T-helper 17 cell (primary cell): ENCODE data around the gene C19orf33. TPM values are rescaled to one million over a fixed set of nuclear protein-coding genes. Genes with fewer than 3 reads are reported as not detected.

Experiments used
- ATAC-seq: fragments of 150-1000 bp; cut with Tn5 transposase; 2 replicates; pipeline ENCODE4 v1.10.0; 2021; ENCODE audit warnings: mild to moderate bottlenecking, moderate library complexity
- DNase-seq, 3 donors: peaks; one replicate each; pipeline versions ENCODE4 v3.0.0 to v3.0.0-alpha.2; 2020 to 2021
- H3K9me3 ChIP-seq: one replicate; pipeline ENCODE4 v1.7.0; 2013; ENCODE audit warnings: low read length, mild to moderate bottlenecking; ENCODE audit not compliant: control insufficient read depth, poor library complexity, severe bottlenecking
- H3K27ac Mint-ChIP-seq: one replicate; pipeline ENCODE4 v1.8.0; 2022; ENCODE audit warnings: mild to moderate bottlenecking, moderate library complexity, mixed read lengths
- H3K27me3 Mint-ChIP-seq: one replicate; pipeline ENCODE4 v1.8.0; 2022; ENCODE audit warnings: mixed read lengths
- H3K36me3 Mint-ChIP-seq: one replicate; pipeline ENCODE4 v1.8.0; 2022; ENCODE audit warnings: low read depth, mixed read lengths
- H3K4me1 Mint-ChIP-seq: one replicate; pipeline ENCODE4 v1.8.0; 2022; ENCODE audit warnings: mild to moderate bottlenecking, mixed read lengths
- H3K4me3 Mint-ChIP-seq: one replicate; pipeline ENCODE4 v1.8.0; 2022; ENCODE audit warnings: mild to moderate bottlenecking, moderate library complexity, mixed read lengths
- total RNA-seq, 4 donors: library from RNA in 2 of 4; stranded (reverse) in 2 of 4; gene quantifications; one replicate each; pipeline ENCODE4 v1.2.3 and lab custom pipeline; 2022 to 2026

Gene C19orf33
- total RNA-seq, 2 donors from 2014 or later: 0.94 to 11.8 TPM

GRCh38 chr19:38308006-38308766, 4.1 kb downstream of the C19orf33 start:
- Mint-ChIP-seq H3K36me3 (peaks cover 5% of the 10 kb centered on the region), H3K4me1 (peaks cover 5% of the 10 kb centered on the region), H3K4me3 (no peak overlapping the region), H3K27me3 (no peaks in the 10 kb centered on the region), H3K27ac (no peak overlapping the region)
- ATAC-seq (no peak), DNase-seq (no peak)
- H3K9me3 ChIP-seq: no peaks in the 10 kb centered on the region

DNA sequence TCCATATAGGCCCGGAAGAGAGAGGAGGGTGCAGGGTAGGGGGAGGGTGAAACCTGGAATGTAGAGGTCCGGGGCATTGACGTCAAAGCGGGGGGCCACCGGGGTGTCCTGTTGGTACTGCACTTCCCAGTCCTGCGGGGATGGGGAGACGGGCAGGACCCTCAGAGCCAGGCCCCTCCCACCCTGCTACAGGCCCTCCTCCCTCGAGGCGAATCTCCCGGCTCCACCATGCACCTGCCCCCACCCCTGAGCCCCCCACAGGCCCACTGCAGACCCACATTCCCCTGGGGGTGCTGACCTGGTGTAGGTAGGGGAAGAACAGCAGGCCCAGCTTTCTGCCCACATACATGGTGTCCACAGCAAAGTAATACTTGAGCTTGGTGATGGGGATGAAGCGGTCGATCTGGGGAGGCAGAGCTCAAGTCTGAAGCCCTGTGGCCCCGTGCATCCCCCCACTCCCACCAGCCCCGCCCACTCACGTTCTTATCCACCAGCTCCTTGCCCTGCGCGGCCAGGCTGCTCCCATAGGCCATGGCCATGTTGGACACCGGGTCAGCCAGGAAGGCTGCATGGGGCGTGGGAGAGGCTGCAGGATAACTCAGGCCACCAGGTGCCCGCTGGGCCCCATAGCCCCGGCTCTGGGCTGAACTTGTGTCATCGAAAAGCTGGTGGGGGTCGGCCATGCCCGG, 5.0 kb downstream of the C19orf33 start:
- no peak for ATAC-seq
- H3K27me3 Mint-ChIP-seq: no peaks in the 10 kb centered on the region
- no peaks in the 10 kb centered on the region for H3K9me3 ChIP-seq
- no peak overlapping the region for H3K27ac Mint-ChIP-seq
- peaks cover 5% of the 10 kb centered on the region for H3K36me3 Mint-ChIP-seq
- H3K4me1 Mint-ChIP-seq: peaks cover 8% of the 10 kb centered on the region
- DNase-seq: no peak
- no peak overlapping the region for H3K4me3 Mint-ChIP-seq

- H3K27ac Mint-ChIP-seq: no peak overlapping the region
Measured at GRCh38 chr19:38309615-38310278, 5.7 kb downstream of the C19orf33 start.

GRCh38 chr19:38310279-38310670, 6.2 kb downstream of the C19orf33 start:
- ATAC-seq: no peak
- H3K4me1 Mint-ChIP-seq: peaks cover 10% of the 10 kb centered on the region
- no peak for DNase-seq
- no peak overlapping the region for H3K4me3 Mint-ChIP-seq
- H3K9me3 ChIP-seq: no peaks in the 10 kb centered on the region
- H3K27me3 Mint-ChIP-seq: no peaks in the 10 kb centered on the region
- no peak overlapping the region for H3K27ac Mint-ChIP-seq
- peaks cover 5% of the 10 kb centered on the region for H3K36me3 Mint-ChIP-seq

More at GRCh38 chr19:38309615-38310278, 5.7 kb downstream of the C19orf33 start:
- no peak for ATAC-seq
- Mint-ChIP-seq H3K4me3 (no peak overlapping the region), H3K4me1 (peaks cover 8% of the 10 kb centered on the region), H3K36me3 (peaks cover 5% of the 10 kb centered on the region), H3K27me3 (no peaks in the 10 kb centered on the region)
- DNase-seq: no peak
- H3K9me3 ChIP-seq: no peaks in the 10 kb centered on the region

DNA sequence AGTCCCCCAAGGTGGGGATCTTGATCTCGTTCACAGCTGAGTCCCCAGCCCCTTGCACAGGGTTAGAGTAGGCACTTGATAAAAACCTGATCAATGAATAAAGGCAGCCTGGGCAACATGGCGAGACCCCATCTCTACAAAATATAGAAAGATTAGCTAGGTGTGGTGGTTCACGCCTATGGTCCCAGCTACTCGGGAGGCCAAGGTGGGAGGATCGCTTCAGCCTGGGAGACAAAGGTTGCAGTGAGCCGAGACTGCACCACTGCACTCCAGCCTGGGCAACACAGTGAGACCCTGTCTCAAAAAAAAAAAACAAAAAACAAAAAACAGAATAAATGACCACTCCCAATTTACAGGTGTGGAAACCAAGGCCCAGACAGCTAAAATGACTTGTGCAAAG, 6.9 kb downstream of the C19orf33 start:
- no peak overlapping the region for H3K4me3 Mint-ChIP-seq
- peaks cover 11% of the 10 kb centered on the region for H3K4me1 Mint-ChIP-seq
- H3K36me3 Mint-ChIP-seq: peaks cover 5% of the 10 kb centered on the region
- H3K9me3 ChIP-seq: no peaks in the 10 kb centered on the region
- H3K27me3 Mint-ChIP-seq: no peaks in the 10 kb centered on the region
- no peak overlapping the region for H3K27ac Mint-ChIP-seq
- DNase-seq (no peak), ATAC-seq (no peak)

- Mint-ChIP-seq H3K27ac (peak within 1 kb of the TSS; percentile 93), H3K27me3 (no peaks in the 10 kb centered on the region), H3K4me1 (peaks cover 32% of the 10 kb centered on the region), H3K4me3 (peak within 1 kb of the TSS; percentile 92), H3K36me3 (no peaks in the 10 kb centered on the region)
- ATAC-seq (peak; percentile 91), DNase-seq (peak; percentile 93 to 95 (median 95))
- H3K9me3 ChIP-seq: no peaks in the 10 kb centered on the region
Measured at GRCh38 chr19:38315657-38316476, 11.8 kb downstream of the C19orf33 start, which contains the start of gene YIF1B. Gene YIF1B, minus strand, starts transcription at chr19:38315947. Its CDS starts 30 bp downstream, at chr19:38315917.

DNA sequence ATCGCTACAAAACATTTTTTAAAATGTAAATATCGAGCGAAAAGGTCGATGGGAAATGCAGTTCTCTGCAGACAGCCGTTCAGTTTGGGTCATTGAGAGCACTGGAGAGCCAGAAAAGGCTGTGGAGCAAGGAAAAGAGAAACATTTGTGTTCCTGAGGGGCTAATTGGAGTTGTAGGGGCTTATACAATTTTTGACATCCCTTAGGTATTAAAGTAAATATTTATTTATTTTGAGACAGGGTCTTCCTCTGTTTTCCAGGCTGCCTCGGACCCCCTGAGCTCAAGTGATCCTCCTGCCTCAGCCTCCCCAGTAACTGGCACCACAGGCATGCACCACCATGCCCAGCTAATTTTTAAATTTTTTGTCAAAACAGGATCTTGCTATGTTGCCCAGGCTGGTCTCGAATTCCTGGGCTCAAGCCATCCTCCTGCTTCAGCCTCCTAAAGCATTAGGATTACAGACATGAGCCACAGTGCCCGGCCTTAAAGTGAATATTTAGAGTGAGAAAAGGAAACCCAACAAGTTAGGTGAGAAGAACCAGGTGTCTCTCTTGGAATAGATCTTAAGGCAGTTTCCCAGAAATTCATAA, 12.5 kb downstream of the C19orf33 start:
- Mint-ChIP-seq H3K4me1 (peaks cover 39% of the 10 kb centered on the region), H3K27ac (peak overlapping the region; percentile 93), H3K4me3 (peak overlapping the region; percentile 92), H3K27me3 (no peaks in the 10 kb centered on the region), H3K36me3 (no peaks in the 10 kb centered on the region)
- DNase-seq: no peak
- ATAC-seq: peak; percentile 22
- H3K9me3 ChIP-seq: no peaks in the 10 kb centered on the region

- ATAC-seq (no peak), DNase-seq (no peak)
- no peaks in the 10 kb centered on the region for H3K27me3 Mint-ChIP-seq
- H3K4me3 Mint-ChIP-seq: peak overlapping the region; percentile 92
- H3K9me3 ChIP-seq: no peaks in the 10 kb centered on the region
- H3K27ac Mint-ChIP-seq: peak overlapping the region; percentile 93
- H3K36me3 Mint-ChIP-seq: no peaks in the 10 kb centered on the region
- H3K4me1 Mint-ChIP-seq: peaks cover 45% of the 10 kb centered on the region
Measured at GRCh38 chr19:38317104-38317612, 13.1 kb downstream of the C19orf33 start.

DNA sequence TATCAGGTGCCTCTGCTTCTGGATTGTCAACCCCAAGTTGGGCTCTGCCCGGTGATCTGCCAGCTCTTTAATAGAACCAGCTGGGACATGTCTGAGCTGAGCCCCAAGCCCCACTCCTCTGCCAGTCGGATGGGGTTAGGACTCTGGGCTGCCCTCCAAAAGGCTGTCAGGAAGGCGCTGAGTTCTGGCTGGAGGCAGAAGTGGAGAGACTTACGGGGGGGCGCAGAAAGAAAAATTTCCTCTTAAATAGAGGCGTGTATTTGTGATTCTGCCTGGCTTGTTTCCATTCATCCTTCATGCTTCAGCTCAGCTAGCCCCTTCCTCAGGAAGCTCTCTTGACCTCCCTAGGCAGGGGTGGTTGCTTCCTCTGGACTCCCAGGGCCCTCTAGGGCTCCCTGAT, 14.6 kb downstream of the C19orf33 start:
- Mint-ChIP-seq H3K27ac (no peak overlapping the region), H3K27me3 (no peaks in the 10 kb centered on the region), H3K36me3 (no peaks in the 10 kb centered on the region), H3K4me1 (peaks cover 50% of the 10 kb centered on the region), H3K4me3 (peak overlapping the region; percentile 92)
- ATAC-seq (no peak), DNase-seq (no peak)
- H3K9me3 ChIP-seq: no peaks in the 10 kb centered on the region

DNA sequence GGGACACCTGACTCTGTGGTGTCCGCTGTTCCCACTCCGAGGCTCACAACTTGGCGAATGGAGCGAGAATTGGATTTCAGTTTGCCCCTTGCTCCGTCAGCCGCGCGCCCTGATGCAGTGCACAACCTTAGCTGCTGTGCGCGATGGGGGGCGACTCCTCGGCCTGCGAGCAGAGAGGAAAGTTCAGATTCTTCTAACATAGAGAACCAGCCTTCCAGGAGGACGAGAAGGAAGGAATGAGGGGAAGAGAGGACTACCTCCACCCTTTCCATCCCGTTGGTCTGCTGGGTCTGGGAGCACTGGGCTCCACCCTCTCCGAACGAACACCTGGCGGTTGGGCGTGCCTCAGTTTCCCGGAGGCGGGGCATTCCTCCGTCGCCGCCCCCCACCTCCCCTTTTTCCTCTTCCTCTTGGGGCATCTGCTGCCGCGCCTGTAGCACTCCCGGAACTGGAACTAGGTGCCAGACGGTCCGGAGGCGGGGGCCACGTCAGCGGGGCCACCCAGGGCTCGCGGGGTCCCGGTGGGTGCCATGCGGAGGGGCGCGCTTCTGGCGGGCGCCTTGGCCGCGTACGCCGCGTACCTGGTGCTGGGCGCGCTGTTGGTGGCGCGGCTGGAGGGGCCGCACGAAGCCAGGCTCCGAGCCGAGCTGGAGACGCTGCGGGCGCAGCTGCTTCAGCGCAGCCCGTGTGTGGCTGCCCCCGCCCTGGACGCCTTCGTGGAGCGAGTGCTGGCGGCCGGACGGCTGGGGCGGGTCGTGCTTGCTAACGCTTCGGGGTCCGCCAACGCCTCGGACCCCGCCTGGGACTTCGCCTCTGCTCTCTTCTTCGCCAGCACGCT, 15.6 kb downstream of the C19orf33 start, which contains the start of gene KCNK6:
Gene KCNK6 (plus strand): TSS at position 425 of the 838 bp plus-strand sequence. CDS start 106 bp downstream, at position 531.
- Mint-ChIP-seq H3K27me3 (no peaks in the 10 kb centered on the region), H3K4me1 (peaks cover 49% of the 10 kb centered on the region), H3K4me3 (peak within 1 kb of the TSS; percentile 92), H3K36me3 (no peaks in the 10 kb centered on the region), H3K27ac (peak within 1 kb of the TSS; percentile 89)
- DNase-seq: peak in 2 of 3 donors; percentile 26 to 33
- H3K9me3 ChIP-seq: no peaks in the 10 kb centered on the region
- ATAC-seq: no peak

GRCh38 chr19:38320969-38321339, 16.9 kb downstream of the C19orf33 start:
- H3K4me1 Mint-ChIP-seq: peaks cover 46% of the 10 kb centered on the region

More at GRCh38 chr19:38320969-38321339, 16.9 kb downstream of the C19orf33 start:
- H3K27me3 Mint-ChIP-seq: no peaks in the 10 kb centered on the region
- H3K4me3 Mint-ChIP-seq: peak overlapping the region; percentile 92
- DNase-seq (no peak), ATAC-seq (no peak)
- peaks cover 3% of the 10 kb centered on the region for H3K36me3 Mint-ChIP-seq
- H3K9me3 ChIP-seq: no peaks in the 10 kb centered on the region
- peak overlapping the region; percentile 89 for H3K27ac Mint-ChIP-seq
